PFSK-1 (cell line): ENCODE data around the gene NDUFAF3.

Source experiments
- POLR2AphosphoS5 ChIP-seq: IDR thresholded peaks from 2 replicates; pipeline ENCODE4 v1.6.1; 2012; ENCODE audit warnings: low read depth, mild to moderate bottlenecking, control low read depth, low read length, moderate library complexity
- REST ChIP-seq, 2 experiments: IDR thresholded peaks; 2 replicates each; pipeline versions ENCODE4 v1.6.1 to v1.8.0; 2011 to 2012; ENCODE audit warnings: low read depth in 2 of 2, low read length in 2 of 2, control low read depth in 1 of 2, inconsistent platforms in 1 of 2, mild to moderate bottlenecking in 1 of 2, moderate library complexity in 1 of 2; ENCODE audit not compliant: insufficient read depth in 1 of 2
- SIN3A ChIP-seq: IDR thresholded peaks from 2 replicates; pipeline ENCODE4 v1.6.1; 2012; ENCODE audit warnings: mild to moderate bottlenecking, low read length, moderate library complexity, borderline replicate concordance; ENCODE audit not compliant: insufficient read depth
- TAF1 ChIP-seq: IDR thresholded peaks from 2 replicates; pipeline ENCODE4 v1.6.1; 2012; ENCODE audit warnings: low read length, control low read depth, borderline replicate concordance; ENCODE audit not compliant: insufficient read depth

- TF ChIP-seq REST (IDR thresholded peaks at IDR 0.05; ENCODE audit: insufficient read depth in 1 of 2, low read depth in 2 of 2, low read length in 2 of 2), result no peak
- TF ChIP-seq POLR2AphosphoS5, result no peak
- TF ChIP-seq SIN3A, result no peak
- no peak for TF ChIP-seq TAF1
Observed at GRCh38 chr3:48997102-48997635, 24.8 kb upstream of the NDUFAF3 start.
